ENCODE results near the gene ZNF548. TPM values are rescaled to one million over a fixed set of nuclear protein-coding genes. Genes with fewer than 3 reads are reported as not detected.

The ZNF548 gene
- total RNA-seq, 2 experiments from 2014 or later, result 17.4 to 18.5 TPM

- DNase-seq, result no peak
- peaks cover 52% of the 10 kb centered on the region for H3K9me3 Mint-ChIP-seq
- H3K27me3 Mint-ChIP-seq, result no peaks in the 10 kb centered on the region
- peaks cover 82% of the 10 kb centered on the region for H3K36me3 Mint-ChIP-seq
- H3K27ac Mint-ChIP-seq, result no peak overlapping the region
- no peak overlapping the region for H3K4me3 Mint-ChIP-seq
- H3K4me1 Mint-ChIP-seq, result no peaks in the 10 kb centered on the region
These were observed 13.5 kb upstream of the ZNF548 start for GRCh38 chr19:57376151-57376550.

GRCh38 chr19:57377498-57378146 is 12.0 kb upstream of the ZNF548 start:
- Mint-ChIP-seq H3K27ac (no peak overlapping the region), H3K27me3 (no peaks in the 10 kb centered on the region), H3K36me3 (peaks cover 72% of the 10 kb centered on the region), H3K9me3 (peaks cover 54% of the 10 kb centered on the region), H3K4me3 (no peak overlapping the region), H3K4me1 (no peaks in the 10 kb centered on the region)
- DNase-seq, result no peak

GRCh38 chr19:57380923-57381322 is 8.7 kb upstream of the ZNF548 start:
- peaks cover 39% of the 10 kb centered on the region for H3K36me3 Mint-ChIP-seq
- H3K27me3 Mint-ChIP-seq, result no peaks in the 10 kb centered on the region
- no peaks in the 10 kb centered on the region for H3K4me1 Mint-ChIP-seq
- peaks cover 41% of the 10 kb centered on the region for H3K9me3 Mint-ChIP-seq
- H3K27ac Mint-ChIP-seq, result no peak overlapping the region
- no peak overlapping the region for H3K4me3 Mint-ChIP-seq
- no peak for DNase-seq

- Mint-ChIP-seq H3K36me3 (peaks cover 20% of the 10 kb centered on the region), H3K9me3 (peaks cover 30% of the 10 kb centered on the region), H3K4me3 (no peak overlapping the region), H3K27me3 (no peaks in the 10 kb centered on the region), H3K27ac (no peak overlapping the region), H3K4me1 (no peaks in the 10 kb centered on the region)
- no peak for DNase-seq
These were observed 6.7 kb upstream of the ZNF548 start for GRCh38 chr19:57382806-57383488.

GRCh38 chr19:57389194-57389729 is 392 bp upstream of the ZNF548 start:
- Mint-ChIP-seq H3K9me3 (peaks cover 22% of the 10 kb centered on the region), H3K27me3 (no peaks in the 10 kb centered on the region), H3K27ac (peak overlapping the region; percentile 92), H3K4me3 (peak overlapping the region; percentile 96), H3K4me1 (peaks cover 26% of the 10 kb centered on the region), H3K36me3 (peaks cover 47% of the 10 kb centered on the region)
- DNase-seq, result no peak

GRCh38 chr19:57395710-57396109 is 6.1 kb downstream of the ZNF548 start:
- DNase-seq, result no peak
- peaks cover 97% of the 10 kb centered on the region for H3K36me3 Mint-ChIP-seq
- H3K9me3 Mint-ChIP-seq, result peaks cover 52% of the 10 kb centered on the region
- H3K4me1 Mint-ChIP-seq, result peaks cover 11% of the 10 kb centered on the region
- H3K4me3 Mint-ChIP-seq, result no peak overlapping the region
- no peak overlapping the region for H3K27ac Mint-ChIP-seq
- H3K27me3 Mint-ChIP-seq, result no peaks in the 10 kb centered on the region

GRCh38 chr19:57398868-57399267 is 9.2 kb downstream of the ZNF548 start:
- Mint-ChIP-seq H3K27me3 (no peaks in the 10 kb centered on the region), H3K9me3 (peaks cover 55% of the 10 kb centered on the region), H3K4me1 (peaks cover 2% of the 10 kb centered on the region), H3K36me3 (peaks cover 80% of the 10 kb centered on the region), H3K27ac (no peak overlapping the region), H3K4me3 (no peak overlapping the region)
- no peak for DNase-seq

GRCh38 chr19:57403737-57404563 is 14.3 kb downstream of the ZNF548 start:
- H3K36me3 Mint-ChIP-seq, result peaks cover 29% of the 10 kb centered on the region
- no peak for DNase-seq
- H3K9me3 Mint-ChIP-seq, result peaks cover 16% of the 10 kb centered on the region
- no peak overlapping the region for H3K4me3 Mint-ChIP-seq
- H3K27me3 Mint-ChIP-seq, result no peaks in the 10 kb centered on the region
- H3K27ac Mint-ChIP-seq, result no peak overlapping the region
- peaks cover 4% of the 10 kb centered on the region for H3K4me1 Mint-ChIP-seq

- H3K27ac Mint-ChIP-seq, result no peak overlapping the region
- DNase-seq, result peak; percentile 77
These were observed 17.0 kb downstream of the ZNF548 start for GRCh38 chr19:57406516-57407123.

GRCh38 chr19:57410877-57411671 is 21.4 kb downstream of the ZNF548 start, which contains the start of gene ZNF17:
ZNF17 (plus strand) TSS chr19:57411161; CDS start chr19:57413616, 2,455 bp downstream.
- no peaks in the 10 kb centered on the region for H3K27me3 Mint-ChIP-seq
- peak; percentile 90 for DNase-seq
- H3K36me3 Mint-ChIP-seq, result peaks cover 34% of the 10 kb centered on the region
- H3K27ac Mint-ChIP-seq, result peak within 1 kb of the TSS; percentile 80
- H3K4me1 Mint-ChIP-seq, result peaks cover 15% of the 10 kb centered on the region
- peaks cover 10% of the 10 kb centered on the region for H3K9me3 Mint-ChIP-seq
- H3K4me3 Mint-ChIP-seq, result peak within 1 kb of the TSS; percentile 95

More at GRCh38 chr19:57406516-57407123, 17.0 kb downstream of the ZNF548 start:
- Mint-ChIP-seq H3K27me3 (no peaks in the 10 kb centered on the region), H3K36me3 (peaks cover 10% of the 10 kb centered on the region), H3K4me3 (no peak overlapping the region), H3K9me3 (peaks cover 6% of the 10 kb centered on the region), H3K4me1 (peaks cover 6% of the 10 kb centered on the region)

GRCh38 chr19:57419439-57419838 is 29.8 kb downstream of the ZNF548 start:
- DNase-seq, result no peak
- H3K27me3 Mint-ChIP-seq, result no peaks in the 10 kb centered on the region
- no peak overlapping the region for H3K27ac Mint-ChIP-seq
- peaks cover 1% of the 10 kb centered on the region for H3K4me1 Mint-ChIP-seq
- peaks cover 50% of the 10 kb centered on the region for H3K9me3 Mint-ChIP-seq
- H3K36me3 Mint-ChIP-seq, result peaks cover 85% of the 10 kb centered on the region
- H3K4me3 Mint-ChIP-seq, result no peak overlapping the region

- Mint-ChIP-seq H3K27ac (no peak overlapping the region), H3K4me1 (peaks cover 1% of the 10 kb centered on the region), H3K9me3 (peaks cover 46% of the 10 kb centered on the region), H3K27me3 (no peaks in the 10 kb centered on the region), H3K36me3 (peaks cover 72% of the 10 kb centered on the region), H3K4me3 (no peak overlapping the region)
- no peak for DNase-seq
These were observed 31.4 kb downstream of the ZNF548 start for GRCh38 chr19:57421037-57421436.

- no peak for DNase-seq
- Mint-ChIP-seq H3K27ac (peak overlapping the region; percentile 97), H3K4me1 (peaks cover 22% of the 10 kb centered on the region), H3K4me3 (peak overlapping the region; percentile 87), H3K36me3 (peaks cover 53% of the 10 kb centered on the region), H3K27me3 (no peaks in the 10 kb centered on the region), H3K9me3 (peaks cover 12% of the 10 kb centered on the region)
These were observed 44.9 kb downstream of the ZNF548 start for GRCh38 chr19:57434386-57435061.

All from activated naive CD8-positive, alpha-beta T cell treated with anti-CD3 and anti-CD28 coated beads for 36 hours (primary cell).